Fibroblast of peridontal ligament (primary cell): ENCODE data around the gene ZNF606.

Experiments
- DNase-seq: peaks from one replicate; pipeline ENCODE4 v3.0.0-alpha.2; 2010; ENCODE audit errors: extremely low read depth

Gene ZNF606

DNA sequence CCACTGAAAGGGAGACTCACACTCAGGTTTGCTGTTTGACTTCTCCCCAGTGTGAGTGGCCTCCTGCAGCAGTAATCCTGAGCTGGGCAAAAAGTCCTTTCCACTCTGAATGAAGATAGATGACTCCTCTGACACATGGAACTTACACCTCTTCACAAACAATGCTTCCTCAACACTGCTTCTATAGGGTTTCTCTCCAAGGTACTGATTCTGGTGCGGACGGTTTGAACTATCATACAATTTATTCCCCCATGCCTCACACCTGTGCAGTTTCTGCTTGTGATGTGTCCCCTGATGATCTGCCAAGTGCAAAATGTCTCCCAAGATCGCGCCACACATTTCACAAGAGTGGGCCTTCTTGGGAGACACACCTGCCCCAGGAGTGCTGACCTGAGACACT, 75.0 kb downstream of the ZNF606 start:
- DNase-seq, result no peak
